Measurements from ENCODE around the gene CNTN4. TPM values are rescaled to one million over a fixed set of nuclear protein-coding genes. Genes with fewer than 3 reads are reported as not detected.

The CNTN4 gene
- total RNA-seq, 1 experiment from 2014 or later = 1.6 TPM

- H2AK5ac ChIP-seq (ENCODE audit: insufficient read length, low read length) = no peak overlapping the region
- no peak overlapping the region for H2BK120ac ChIP-seq (ENCODE audit: low read depth, low read length, poor library complexity, severe bottlenecking)
- no peak overlapping the region for H2AFZ ChIP-seq (ENCODE audit: low read length)
- no peaks in the 10 kb centered on the region for H3K27me3 Mint-ChIP-seq (ENCODE audit: low read depth)
- no peak overlapping the region for H3K4ac ChIP-seq (ENCODE audit: low read depth, low read length)
- H2BK15ac ChIP-seq (ENCODE audit: low read depth, low read length) = no peak overlapping the region
- TF ChIP-seq, protein P1, sequence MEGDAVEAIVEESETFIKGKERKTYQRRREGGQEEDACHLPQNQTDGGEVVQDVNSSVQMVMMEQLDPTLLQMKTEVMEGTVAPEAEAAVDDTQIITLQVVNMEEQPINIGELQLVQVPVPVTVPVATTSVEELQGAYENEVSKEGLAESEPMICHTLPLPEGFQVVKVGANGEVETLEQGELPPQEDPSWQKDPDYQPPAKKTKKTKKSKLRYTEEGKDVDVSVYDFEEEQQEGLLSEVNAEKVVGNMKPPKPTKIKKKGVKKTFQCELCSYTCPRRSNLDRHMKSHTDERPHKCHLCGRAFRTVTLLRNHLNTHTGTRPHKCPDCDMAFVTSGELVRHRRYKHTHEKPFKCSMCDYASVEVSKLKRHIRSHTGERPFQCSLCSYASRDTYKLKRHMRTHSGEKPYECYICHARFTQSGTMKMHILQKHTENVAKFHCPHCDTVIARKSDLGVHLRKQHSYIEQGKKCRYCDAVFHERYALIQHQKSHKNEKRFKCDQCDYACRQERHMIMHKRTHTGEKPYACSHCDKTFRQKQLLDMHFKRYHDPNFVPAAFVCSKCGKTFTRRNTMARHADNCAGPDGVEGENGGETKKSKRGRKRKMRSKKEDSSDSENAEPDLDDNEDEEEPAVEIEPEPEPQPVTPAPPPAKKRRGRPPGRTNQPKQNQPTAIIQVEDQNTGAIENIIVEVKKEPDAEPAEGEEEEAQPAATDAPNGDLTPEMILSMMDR (conservative IDR thresholded peaks at IDR 0.05) = no peak
- DNase-seq = no peak
- H3K27ac ChIP-seq (ENCODE audit: insufficient read length, low read depth, low read length) = no peak overlapping the region
- no peak overlapping the region for H3K4me2 ChIP-seq (ENCODE audit: insufficient read depth, insufficient read length, low read length)
- no peak overlapping the region for H3K14ac ChIP-seq (ENCODE audit: insufficient read depth, low read length)
- no peaks in the 10 kb centered on the region for H3K27me3 ChIP-seq (ENCODE audit: insufficient read depth, low read length)
- no peaks in the 10 kb centered on the region for H3K79me2 ChIP-seq (ENCODE audit: insufficient read depth, low read length)
- no peak overlapping the region for H2BK5ac ChIP-seq (ENCODE audit: insufficient read length, low read length)
- no peak overlapping the region for H3K23ac ChIP-seq (ENCODE audit: insufficient read length, low read depth, low read length)
- H3K4me1 ChIP-seq (ENCODE audit: insufficient read depth, low read length) = no peaks in the 10 kb centered on the region
- H3T11ph ChIP-seq (ENCODE audit: low read length) = no peak overlapping the region
- no peaks in the 10 kb centered on the region for H4K20me1 ChIP-seq (ENCODE audit: control insufficient read depth, insufficient read depth, insufficient read length)
- no peak overlapping the region for H2BK20ac ChIP-seq (ENCODE audit: low read depth, low read length, poor library complexity, severe bottlenecking)
- H4K91ac ChIP-seq (ENCODE audit: insufficient read length, low read depth, low read length) = no peak overlapping the region
- H2BK12ac ChIP-seq (ENCODE audit: insufficient read length, low read depth, low read length) = no peak overlapping the region
- H3K9me3 ChIP-seq (ENCODE audit: control insufficient read depth, low read depth, low read length) = no peaks in the 10 kb centered on the region
- no peaks in the 10 kb centered on the region for H3K4me1 Mint-ChIP-seq
- no peak overlapping the region for H3K27ac Mint-ChIP-seq
- WGBS (ENCODE audit: extremely low coverage, insufficient read length, low lambda C conversion rate) = no CpG with 5 or more reads among the region's 3 CpGs
- H3K56ac ChIP-seq (ENCODE audit: insufficient read length, low read depth, low read length) = no peak overlapping the region
- H3K9me3 Mint-ChIP-seq = no peaks in the 10 kb centered on the region
- no peak overlapping the region for H4K5ac ChIP-seq (ENCODE audit: insufficient read length, low read depth, low read length)
- no peaks in the 10 kb centered on the region for H3K79me1 ChIP-seq (ENCODE audit: insufficient read depth, low read depth, low read length, poor library complexity, severe bottlenecking)
- no peak overlapping the region for H4K8ac ChIP-seq (replicated peaks; ENCODE audit: insufficient read length, low read depth, low read length)
- H3K23me2 ChIP-seq (ENCODE audit: insufficient read length, low read depth, low read length, poor library complexity, severe bottlenecking) = no peaks in the 10 kb centered on the region
- H3K4me3 Mint-ChIP-seq = no peak overlapping the region
- no peak overlapping the region for H3K18ac ChIP-seq (ENCODE audit: insufficient read length, low read depth, low read length)
- no peaks in the 10 kb centered on the region for H3K36me3 Mint-ChIP-seq (ENCODE audit: insufficient read depth in 1 of 3, low read depth in 3 of 3)
- no peak overlapping the region for H3K9ac ChIP-seq (ENCODE audit: extremely low read depth, insufficient read length, low read length)
Measured at GRCh38 chr3:2198776-2199279, 100.2 kb downstream of the CNTN4 start.

All from H9 (cell line).